ENCODE measurements around the gene LRRC41.
"Not testable (repeated sequence)": the region's sequence is repeated elsewhere in the genome, so short reads cannot be mapped to it uniquely, and the experiment has no call there.

DNA sequence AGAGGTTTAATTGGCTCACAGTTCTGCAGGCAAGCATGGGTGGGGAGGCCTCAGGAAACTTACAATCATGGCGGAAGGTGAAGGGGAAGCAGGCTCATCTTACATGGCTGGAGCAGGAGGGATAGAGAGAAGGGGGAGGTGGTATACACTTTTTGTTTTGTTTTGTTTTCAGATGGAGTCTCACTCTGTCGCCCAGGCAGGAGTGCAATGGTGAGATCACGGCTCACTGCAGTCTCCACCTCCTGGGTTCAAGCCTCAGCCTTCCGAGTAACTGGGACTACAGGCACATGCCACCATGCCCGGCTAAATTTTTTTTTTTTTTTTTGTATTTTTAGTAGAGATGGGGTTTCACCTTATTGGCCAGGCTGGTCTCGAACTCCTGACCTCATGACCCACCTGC lies 18.8 kb upstream of the LRRC41 start:
- not testable (repeated sequence) for TF ChIP-seq CTCF, POLR2A (IDR thresholded peaks at IDR 0.05)

All from uterus (tissue), 2 donors.